ENCODE measurements around the gene RFX2.

Gene RFX2

GRCh38 chr19:6105444-6105843 is 4.9 kb downstream of the RFX2 start:
- no peak for DNase-seq (ENCODE audit: low read depth in 4 of 4, low spot score in 1 of 4)

- DNase-seq (ENCODE audit: low read depth in 4 of 4, low spot score in 1 of 4), result no peak
These were observed 6.4 kb downstream of the RFX2 start for GRCh38 chr19:6103894-6104293.

- no peak for DNase-seq (ENCODE audit: low read depth in 4 of 4, low spot score in 1 of 4)
These were observed 7.1 kb downstream of the RFX2 start for GRCh38 chr19:6103217-6103644.

GRCh38 chr19:6101991-6102390 is 8.3 kb downstream of the RFX2 start:
- DNase-seq (ENCODE audit: low read depth in 4 of 4, low spot score in 1 of 4), result no peak

GRCh38 chr19:6101291-6101825 is 8.9 kb downstream of the RFX2 start:
- no peak for DNase-seq (ENCODE audit: low read depth in 4 of 4, low spot score in 1 of 4)

- peak in 1 of 4 experiments; percentile 26 for DNase-seq (ENCODE audit: low read depth in 4 of 4, low spot score in 1 of 4)
These were observed 9.9 kb downstream of the RFX2 start for GRCh38 chr19:6100284-6100915.

- no peak for DNase-seq (ENCODE audit: low read depth in 4 of 4, low spot score in 1 of 4)
These were observed 10.7 kb downstream of the RFX2 start for GRCh38 chr19:6099599-6099998.

GRCh38 chr19:6099033-6099432 is 11.3 kb downstream of the RFX2 start:
- DNase-seq (ENCODE audit: low read depth in 4 of 4, low spot score in 1 of 4), result no peak

- DNase-seq (ENCODE audit: low read depth in 4 of 4, low spot score in 1 of 4), result no peak
These were observed 11.7 kb downstream of the RFX2 start for GRCh38 chr19:6098574-6098973.

- no peak for DNase-seq (ENCODE audit: low read depth in 4 of 4, low spot score in 1 of 4)
These were observed 12.4 kb downstream of the RFX2 start for GRCh38 chr19:6097911-6098310.

- no peak for DNase-seq (ENCODE audit: low read depth in 4 of 4, low spot score in 1 of 4)
These were observed 14.5 kb downstream of the RFX2 start for GRCh38 chr19:6095760-6096159.

GRCh38 chr19:6092329-6093286 is 17.7 kb downstream of the RFX2 start:
- no peak for DNase-seq (ENCODE audit: low read depth in 4 of 4, low spot score in 1 of 4)

GRCh38 chr19:6091771-6092291 is 18.5 kb downstream of the RFX2 start:
- DNase-seq (ENCODE audit: low read depth in 4 of 4, low spot score in 1 of 4), result no peak

- DNase-seq (ENCODE audit: low read depth in 4 of 4, low spot score in 1 of 4), result no peak
These were observed 19.7 kb downstream of the RFX2 start for GRCh38 chr19:6090634-6091033.

- DNase-seq (ENCODE audit: low read depth in 4 of 4, low spot score in 1 of 4), result no peak
These were observed 21.7 kb downstream of the RFX2 start for GRCh38 chr19:6088602-6089049.

GRCh38 chr19:6087074-6087571 is 23.2 kb downstream of the RFX2 start:
- no peak for DNase-seq (ENCODE audit: low read depth in 4 of 4, low spot score in 1 of 4)

GRCh38 chr19:6086068-6086788 is 24.1 kb downstream of the RFX2 start:
- DNase-seq (ENCODE audit: low read depth in 4 of 4, low spot score in 1 of 4), result no peak

GRCh38 chr19:6084821-6085220 is 25.5 kb downstream of the RFX2 start:
- DNase-seq (ENCODE audit: low read depth in 4 of 4, low spot score in 1 of 4), result no peak

GRCh38 chr19:6079107-6079506 is 31.2 kb downstream of the RFX2 start:
- no peak for DNase-seq (ENCODE audit: low read depth in 4 of 4, low spot score in 1 of 4)

GRCh38 chr19:6078068-6078467 is 32.2 kb downstream of the RFX2 start:
- no peak for DNase-seq (ENCODE audit: low read depth in 4 of 4, low spot score in 1 of 4)
